Sigmoid colon (tissue), 7 donors: ENCODE measurements around the gene BSND. TPM values are rescaled to one million over a fixed set of nuclear protein-coding genes. Genes with fewer than 3 reads are reported as not detected.
A peak's percentile ranks its signal among the peaks of the same experiment; 100 is the strongest.

Experiments
- DNase-seq: peaks from one replicate; pipeline ENCODE4 v3.0.0-alpha.2; 2019
- H3K27ac ChIP-seq, 4 donors: fragments of 200-600 bp; sonication (generic); one replicate each; pipeline ENCODE4 v1.5.1; 2016 to 2019; ENCODE audit warnings: mild to moderate bottlenecking in 1 of 4
- H3K27me3 ChIP-seq, 3 donors: fragments of 200-600 bp; sonication (generic); one replicate each; pipeline ENCODE4 v1.5.1; 2019; ENCODE audit warnings: mild to moderate bottlenecking in 1 of 3
- H3K36me3 ChIP-seq, 4 donors: fragments of 200-600 bp; sonication (generic); one replicate each; pipeline ENCODE4 v1.5.1; 2016 to 2019
- H3K4me1 ChIP-seq, 4 donors: fragments of 200-600 bp; sonication (generic); one replicate each; pipeline ENCODE4 v1.5.1; 2017 to 2019
- H3K4me3 ChIP-seq, 4 donors: fragments of 200-600 bp; sonication (generic); one replicate each; pipeline ENCODE4 v1.5.1; 2017 to 2019; ENCODE audit warnings: mild to moderate bottlenecking in 2 of 4, moderate library complexity in 1 of 4
- H3K9me3 ChIP-seq, 4 donors: fragments of 200-600 bp in 3 of 4; sonication (generic) in 3 of 4; one replicate each; pipeline versions ENCODE4 v1.5.1 to v1.6.1; 2013 to 2019
- EP300 ChIP-seq, 4 donors: sonication (generic); formaldehyde crosslinking; IDR thresholded peaks; one replicate each; pipeline ENCODE4 v1.6.1; 2017; ENCODE audit warnings: antibody characterized with exemption in 4 of 4
- POLR2A ChIP-seq, 2 donors: fragments of 450-650 bp; IDR thresholded peaks; one replicate each; pipeline ENCODE4 v1.6.1; 2016; ENCODE audit warnings: antibody characterized with exemption in 2 of 2, mild to moderate bottlenecking in 2 of 2, moderate library complexity in 2 of 2
- POLR2AphosphoS5 ChIP-seq, 4 donors: sonication (generic); formaldehyde crosslinking; IDR thresholded peaks; one replicate each; pipeline ENCODE4 v1.6.1; 2017; ENCODE audit warnings: antibody characterized with exemption in 4 of 4
- WGBS, 2 donors: extraction: QIAGEN DNeasy Blood & Tissue Kit; methylation state at CpG; one replicate each; pipeline ENCODE4 v1.1.7; 2013; 5-methylcytosine and 5-hydroxymethylcytosine counted together
- intact Hi-C: fragments of 100-400 bp; cut with DNase I; formaldehyde crosslinking; loops from one replicate; pipeline ENCODE4 v1.15.1; 2023
- polyA plus RNA-seq, 3 donors: library from polyadenylated mRNA; stranded (reverse); fragments of 200-250 nt; gene quantifications; one replicate each; pipeline ENCODE4 v1.2.3, GENCODE V29; 2013
- total RNA-seq, 4 donors: library from RNA; depleted of rRNA; stranded (reverse); fragments of >200 nt; gene quantifications; one replicate each; pipeline ENCODE4 v1.1.0, GENCODE V29; 2016
- TF ChIP-seq, protein P1 (sequence below), 4 experiments: fragments of 450-650 bp in 3 of 4; fragments of 200-600 bp in 1 of 4; IDR thresholded peaks; one replicate each; pipeline ENCODE4 v1.5.1; 2016 to 2019; ENCODE audit warnings: antibody characterized with exemption in 4 of 4, mild to moderate bottlenecking in 3 of 4, moderate library complexity in 2 of 4
- donor health status: healthy with polysubstance abuse.
- donor health status: Bipolar disorder and iron deficiency.
- donor health status: healthy.

The BSND gene
- total and polyA plus RNA-seq, 7 donors = not detected

DNA sequence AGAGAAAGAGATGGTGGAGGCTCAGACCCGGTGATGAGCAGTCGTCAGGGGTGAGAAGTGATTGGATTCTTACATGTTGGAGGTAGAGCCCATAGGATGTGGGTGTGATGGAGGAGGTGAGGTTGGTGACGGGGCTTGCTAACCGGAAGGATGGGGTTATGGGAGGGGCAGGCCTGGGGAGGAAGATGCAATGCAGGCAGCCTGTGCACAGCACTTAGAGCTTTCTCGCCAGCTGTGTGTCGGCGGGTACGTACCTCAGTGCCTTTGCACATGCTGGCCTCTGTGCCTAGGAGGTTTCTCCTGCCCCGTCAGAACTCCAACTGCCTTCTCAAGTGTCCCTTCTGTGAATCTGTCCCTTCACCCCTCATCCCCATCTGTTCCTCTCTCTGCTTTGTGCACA is 2.9 kb upstream of the BSND start:
- peaks cover 4 to 48% (median 18%) of the 10 kb centered on the region in 3 donors for H3K27me3 ChIP-seq
- H3K27ac ChIP-seq = no peak overlapping the region
- intact Hi-C loops = loop anchor here (1.0 kb wide), 1 partner anchor 46 kb away; no protein-coding TSS in a partner anchor
- H3K9me3 ChIP-seq = no peaks in the 10 kb centered on the region
- no peak overlapping the region for H3K4me3 ChIP-seq
- peaks cover 0 to 11% (median 9%) of the 10 kb centered on the region in 4 donors for H3K4me1 ChIP-seq
- WGBS, 2 donors = 70 to 78% methylated on average over 9 of the region's 9 CpGs
- no peaks in the 10 kb centered on the region for H3K36me3 ChIP-seq
- no peak for TF ChIP-seq POLR2A (IDR thresholded peaks at IDR 0.05)
- TF ChIP-seq POLR2AphosphoS5 (IDR thresholded peaks at IDR 0.05) = no peak
- TF ChIP-seq, protein P1, sequence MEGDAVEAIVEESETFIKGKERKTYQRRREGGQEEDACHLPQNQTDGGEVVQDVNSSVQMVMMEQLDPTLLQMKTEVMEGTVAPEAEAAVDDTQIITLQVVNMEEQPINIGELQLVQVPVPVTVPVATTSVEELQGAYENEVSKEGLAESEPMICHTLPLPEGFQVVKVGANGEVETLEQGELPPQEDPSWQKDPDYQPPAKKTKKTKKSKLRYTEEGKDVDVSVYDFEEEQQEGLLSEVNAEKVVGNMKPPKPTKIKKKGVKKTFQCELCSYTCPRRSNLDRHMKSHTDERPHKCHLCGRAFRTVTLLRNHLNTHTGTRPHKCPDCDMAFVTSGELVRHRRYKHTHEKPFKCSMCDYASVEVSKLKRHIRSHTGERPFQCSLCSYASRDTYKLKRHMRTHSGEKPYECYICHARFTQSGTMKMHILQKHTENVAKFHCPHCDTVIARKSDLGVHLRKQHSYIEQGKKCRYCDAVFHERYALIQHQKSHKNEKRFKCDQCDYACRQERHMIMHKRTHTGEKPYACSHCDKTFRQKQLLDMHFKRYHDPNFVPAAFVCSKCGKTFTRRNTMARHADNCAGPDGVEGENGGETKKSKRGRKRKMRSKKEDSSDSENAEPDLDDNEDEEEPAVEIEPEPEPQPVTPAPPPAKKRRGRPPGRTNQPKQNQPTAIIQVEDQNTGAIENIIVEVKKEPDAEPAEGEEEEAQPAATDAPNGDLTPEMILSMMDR (IDR thresholded peaks at IDR 0.05) = no peak
- TF ChIP-seq EP300 (IDR thresholded peaks at IDR 0.05) = no peak
- DNase-seq = no peak

DNA sequence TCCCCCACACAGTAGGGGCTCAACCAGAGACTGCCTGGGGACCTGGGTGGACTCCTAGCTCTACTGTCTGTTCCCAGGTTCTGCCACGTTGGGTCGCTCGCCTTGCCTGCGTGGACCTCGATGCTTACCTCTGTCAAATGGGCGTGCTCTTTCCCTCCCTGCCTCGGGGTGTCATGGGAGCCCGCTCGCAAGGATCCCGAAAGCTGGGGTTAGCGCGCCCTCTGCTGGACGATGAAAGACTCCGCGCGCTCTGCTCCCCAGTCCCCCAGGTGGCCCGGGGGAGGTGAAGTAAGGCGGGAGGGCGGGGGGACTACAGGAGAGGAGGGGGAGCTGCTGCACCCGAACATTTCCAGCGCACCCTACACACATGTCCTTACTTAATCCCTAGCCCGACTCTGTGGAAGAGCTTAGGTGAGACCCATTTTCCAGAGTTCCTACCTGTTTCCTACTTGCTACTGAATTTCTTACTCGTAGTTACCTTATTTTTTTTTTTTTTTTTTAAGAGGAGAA is 2.3 kb upstream of the BSND start:
- no peak for TF ChIP-seq POLR2AphosphoS5 (IDR thresholded peaks at IDR 0.05)
- TF ChIP-seq, protein P1 (IDR thresholded peaks at IDR 0.05) = peak; percentile 31 to 75 (median 68)
- H3K9me3 ChIP-seq = no peaks in the 10 kb centered on the region
- peak; percentile 78 for DNase-seq
- WGBS, 2 donors = 2 to 5% methylated on average over 23 of the region's 23 CpGs
- peaks cover 0 to 11% (median 9%) of the 10 kb centered on the region in 4 donors for H3K4me1 ChIP-seq
- H3K27ac ChIP-seq = no peak overlapping the region
- intact Hi-C loops = loop anchor here (1.0 kb wide), 1 partner anchor 46 kb away; no protein-coding TSS in a partner anchor
- no peak overlapping the region for H3K4me3 ChIP-seq
- H3K36me3 ChIP-seq = no peaks in the 10 kb centered on the region
- H3K27me3 ChIP-seq = peaks cover 4 to 48% (median 18%) of the 10 kb centered on the region in 3 donors

GRCh38 chr1:54996869-54997710 is 1.6 kb upstream of the BSND start:
- 12 to 31% methylated on average over 46 of the region's 46 CpGs for WGBS, 2 donors
- Histone ChIP-seq H3K4me3 (no peak overlapping the region), H3K9me3 (no peaks in the 10 kb centered on the region), H3K27me3 (peaks cover 4 to 48% (median 18%) of the 10 kb centered on the region in 3 donors), H3K4me1 (peaks cover 0 to 11% (median 9%) of the 10 kb centered on the region in 4 donors), H3K36me3 (no peaks in the 10 kb centered on the region), H3K27ac (no peak overlapping the region)
- TF ChIP-seq EP300 (IDR thresholded peaks at IDR 0.05) (no peak), POLR2A (IDR thresholded peaks at IDR 0.05) (no peak), POLR2AphosphoS5 (IDR thresholded peaks at IDR 0.05) (no peak)
- TF ChIP-seq, protein P1 (IDR thresholded peaks at IDR 0.05) = no peak
- no peak for DNase-seq
- intact Hi-C loops = loop anchor here (1.0 kb wide), 1 partner anchor 47 kb away; no protein-coding TSS in a partner anchor

- intact Hi-C loops = no loop called here
Observed at GRCh38 chr1:54997711-54997986, 1.1 kb upstream of the BSND start.

More at GRCh38 chr1:54997711-54997986, 1.1 kb upstream of the BSND start:
- TF ChIP-seq POLR2AphosphoS5 (IDR thresholded peaks at IDR 0.05) = no peak
- TF ChIP-seq POLR2A (IDR thresholded peaks at IDR 0.05) = no peak
- TF ChIP-seq, protein P1 (IDR thresholded peaks at IDR 0.05) = no peak
- no peak for TF ChIP-seq EP300 (IDR thresholded peaks at IDR 0.05)
- Histone ChIP-seq H3K4me3 (no peak overlapping the region), H3K27me3 (peaks cover 4 to 48% (median 18%) of the 10 kb centered on the region in 3 donors), H3K36me3 (no peaks in the 10 kb centered on the region), H3K27ac (no peak overlapping the region), H3K9me3 (no peaks in the 10 kb centered on the region), H3K4me1 (peaks cover 0 to 11% (median 9%) of the 10 kb centered on the region in 4 donors)
- DNase-seq = no peak
- WGBS, 2 donors = 70 to 87% methylated on average over 6 of the region's 6 CpGs
